Endothelial cell of umbilical vein (primary cell): ENCODE results near the gene UNC93B1. TPM values are rescaled to one million over a fixed set of nuclear protein-coding genes. Genes with fewer than 3 reads are reported as not detected.

Experiments
- BruUV-seq: library from RNA; stranded (reverse); fragments of 400-500 nt; replicated peaks from 2 replicates; lab custom pipeline; 2021; lab: Mats Ljungman, UMichigan
- CTCF ChIA-PET: fragments of 300-600, 350-600 bp; sonication (Branson Sonifier 250); formaldehyde crosslinking; loops from one replicate; lab custom pipeline; 2021; ENCODE audit warnings: antibody characterized with exemption, inconsistent platforms; lab: Charles Lee
- POLR2A ChIA-PET: fragments of 300-600, 350-600 bp; sonication (Branson Sonifier 250); formaldehyde crosslinking; loops from one replicate; lab custom pipeline; 2021; ENCODE audit warnings: antibody characterized with exemption, inconsistent platforms; lab: Charles Lee
- DNase-seq: peaks from one replicate; pipeline ENCODE4 v3.0.0-alpha.2; 2011; ENCODE audit warnings: low read depth, low spot score
- FAIRE-seq: peaks from 2 replicates; lab custom pipeline; 2011; peaks lifted over from hg19 to GRCh38; lab: Jason Lieb, UNC
- H2AFZ ChIP-seq: 2 replicates; pipeline ENCODE4 v1.6.0; 2012; ENCODE audit warnings: low read depth, low read length, control low read depth, inconsistent platforms
- H3K27ac ChIP-seq: 2 replicates; pipeline ENCODE4 v1.5.1; 2011; ENCODE audit warnings: low read depth, mild to moderate bottlenecking, control low read depth, low read length, moderate library complexity; ENCODE audit not compliant: insufficient read depth
- H3K27me3 ChIP-seq, 2 experiments: 2 replicates each; pipeline versions ENCODE4 v1.6.0 to v1.6.1; 2011; ENCODE audit warnings: low read length in 2 of 2, mixed read lengths in 1 of 2; ENCODE audit not compliant: control insufficient read depth in 2 of 2, insufficient read depth in 2 of 2
- H3K36me3 ChIP-seq, 2 experiments: 2 replicates in 1 of 2; 3 replicates in 1 of 2; pipeline ENCODE4 v1.5.1; 2011; ENCODE audit warnings: low read length in 2 of 2, mild to moderate bottlenecking in 1 of 2, moderate library complexity in 1 of 2; ENCODE audit not compliant: control insufficient read depth in 2 of 2, insufficient read depth in 2 of 2; ENCODE audit errors: extremely low read depth in 1 of 2
- H3K4me1 ChIP-seq: 3 replicates; pipeline ENCODE4 v1.5.1; 2011; ENCODE audit warnings: mild to moderate bottlenecking, low read length; ENCODE audit not compliant: control insufficient read depth, insufficient read depth; ENCODE audit errors: extremely low read depth
- H3K4me2 ChIP-seq: 2 replicates; pipeline ENCODE4 v1.6.1; 2011; ENCODE audit warnings: low read length, control low read depth, mixed read lengths; ENCODE audit not compliant: insufficient read depth
- H3K4me3 ChIP-seq, 3 experiments: fragments of 200-600 bp in 1 of 3; sonication (generic), shearing (Covaris generic) in 1 of 3; replicated peaks in 1 of 3; 2 replicates each; pipeline ENCODE4 v1.5.1; 2011 to 2016; ENCODE audit warnings: control low read depth in 3 of 3, low read length in 3 of 3, mild to moderate bottlenecking in 2 of 3, inconsistent platforms in 1 of 3, low read depth in 1 of 3, moderate library complexity in 1 of 3; ENCODE audit not compliant: insufficient read depth in 1 of 3
- H3K79me2 ChIP-seq: 2 replicates; pipeline ENCODE4 v1.6.0; 2012; ENCODE audit warnings: low read length, inconsistent platforms; ENCODE audit not compliant: control insufficient read depth, insufficient read depth
- H3K9ac ChIP-seq: replicated peaks from 2 replicates; pipeline ENCODE3; 2011; ENCODE audit warnings: low read length, control low read depth; ENCODE audit not compliant: insufficient read depth; ENCODE audit errors: extremely low read depth
- H3K9me1 ChIP-seq: replicated peaks from 3 replicates; pipeline ENCODE4 v1.6.0; 2011; ENCODE audit warnings: mild to moderate bottlenecking, low read length; ENCODE audit not compliant: control insufficient read depth, insufficient read depth; ENCODE audit errors: extremely low read depth
- H3K9me3 ChIP-seq: replicated peaks from 2 replicates; pipeline ENCODE4 v1.5.1; 2012; ENCODE audit warnings: low read length, inconsistent platforms; ENCODE audit not compliant: control insufficient read depth, insufficient read depth
- H4K20me1 ChIP-seq: replicated peaks from 2 replicates; pipeline ENCODE3; 2011; ENCODE audit warnings: mild to moderate bottlenecking, low read length; ENCODE audit not compliant: control insufficient read depth, insufficient read depth; ENCODE audit errors: extremely low read depth
- CTCF ChIP-seq, 2 donors: IDR thresholded peaks; 1 replicate in 1 of 2; 2 replicates in 1 of 2; pipeline ENCODE4 v1.5.1; 2011; ENCODE audit warnings: low read length in 2 of 2, mild to moderate bottlenecking in 2 of 2, moderate library complexity in 2 of 2, control low read depth in 1 of 2, inconsistent platforms in 1 of 2, low read depth in 1 of 2; ENCODE audit not compliant: insufficient read depth in 1 of 2; ENCODE audit errors: extremely low read depth in 1 of 2
- EZH2 ChIP-seq: IDR thresholded peaks from 2 replicates; pipeline ENCODE4 v1.6.1; 2012; ENCODE audit warnings: borderline replicate concordance, low read depth, mild to moderate bottlenecking, moderate library complexity, low read length, inconsistent platforms; ENCODE audit not compliant: severe bottlenecking
- FOS ChIP-seq: IDR thresholded peaks from 2 replicates; pipeline ENCODE4 v1.6.1; 2011; ENCODE audit warnings: mild to moderate bottlenecking, low read length, moderate library complexity, borderline replicate concordance; ENCODE audit not compliant: insufficient read depth
- GATA2 ChIP-seq: IDR thresholded peaks from 2 replicates; pipeline ENCODE4 v1.7.0; 2011; ENCODE audit warnings: low read depth, mild to moderate bottlenecking, moderate library complexity, mixed read lengths, low read length; ENCODE audit not compliant: insufficient read length, insufficient read depth
- JUN ChIP-seq: IDR thresholded peaks from 2 replicates; pipeline ENCODE4 v1.6.1; 2011; ENCODE audit warnings: borderline replicate concordance, low read depth; ENCODE audit not compliant: insufficient read length, insufficient read depth
- MAX ChIP-seq: IDR thresholded peaks from 2 replicates; pipeline ENCODE4 v1.6.1; 2011; ENCODE audit not compliant: insufficient read depth, insufficient read length
- MYC ChIP-seq: IDR thresholded peaks from one replicate; pipeline ENCODE4 v1.6.1; 2011; ENCODE audit warnings: mild to moderate bottlenecking, low read depth, low read length
- POLR2A ChIP-seq: IDR thresholded peaks from 2 replicates; pipeline ENCODE4 v1.6.1; 2012; ENCODE audit warnings: low read depth, mild to moderate bottlenecking, control low read depth, low read length
- POLR2AphosphoS5 ChIP-seq: IDR thresholded peaks from 2 replicates; pipeline ENCODE4 v1.6.1; 2012; ENCODE audit warnings: low read depth, mild to moderate bottlenecking, control low read depth, low read length, moderate library complexity; ENCODE audit not compliant: insufficient read depth
- dilution Hi-C: fragments of 300-500 bp; cut with MboI; formaldehyde crosslinking; loops from one replicate; pipeline ENCODE4 v1.15.0; 2019; ENCODE audit warnings: low sequenced_read_pairs; ENCODE audit not compliant: extremely low pct_ligation_motif_present
- intact Hi-C: fragments of 100-400 bp; cut with micrococcal nuclease; formaldehyde crosslinking; loops from one replicate; pipeline ENCODE4 v1.10.0; 2022
- polyA plus RNA-seq, 4 experiments: library from polyadenylated mRNA; depleted of rRNA in 3 of 4; stranded (reverse) in 3 of 4; unstranded in 1 of 4; fragments of >200 nt; gene quantifications; 2 replicates each; pipeline versions ENCODE4 v1.2.1 to v1.2.3, GENCODE V29; 2011 to 2012; ENCODE audit warnings: missing spikeins in 1 of 4
- total RNA-seq: library from RNA; stranded (reverse); gene quantifications from 2 replicates; pipeline ENCODE4 v1.2.3, GENCODE V29; 2021

The UNC93B1 gene
- total and polyA plus RNA-seq, 2 donors (not counting 3 experiments of a cell fraction or from before 2014, with no cell fraction given): 10.6 to 18.9 TPM

GRCh38 chr11:68026391-68027105 is 22.7 kb upstream of the UNC93B1 start:
- H3K4me3 ChIP-seq: no peak overlapping the region
- H3K9ac ChIP-seq: no peak overlapping the region
- no peaks in the 10 kb centered on the region for H3K36me3 ChIP-seq
- FAIRE-seq: no peak
- no peaks in the 10 kb centered on the region for H3K9me3 ChIP-seq
- H3K27me3 ChIP-seq: no peaks in the 10 kb centered on the region
- DNase-seq: no peak
- CTCF ChIA-PET: no interaction called here
- no peak overlapping the region for H3K4me2 ChIP-seq
- H3K27ac ChIP-seq: no peak overlapping the region
- no peaks in the 10 kb centered on the region for H3K9me1 ChIP-seq
- no TSS peak for BruUV-seq
- POLR2A ChIA-PET: no interaction called here
- H2AFZ ChIP-seq: no peak overlapping the region
- dilution Hi-C loops (no loop called here), intact Hi-C loops (no loop called here)
- no peak for TF ChIP-seq MYC
- no peak for TF ChIP-seq POLR2AphosphoS5
- no peak for TF ChIP-seq FOS
- TF ChIP-seq EZH2: no peak
- no peak for TF ChIP-seq MAX
- TF ChIP-seq CTCF (IDR thresholded peaks at IDR 0.05; ENCODE audit: extremely low read depth in 1 of 2, insufficient read depth in 1 of 2, low read depth in 1 of 2, low read length in 2 of 2): no peak
- no peak for TF ChIP-seq JUN
- TF ChIP-seq POLR2A: no peak
- TF ChIP-seq GATA2: no peak
- peaks cover 9% of the 10 kb centered on the region for H3K4me1 ChIP-seq
- no peaks in the 10 kb centered on the region for H4K20me1 ChIP-seq
- H3K79me2 ChIP-seq: peaks cover 8% of the 10 kb centered on the region
